ENCODE data around the gene LRRC51.

Gene LRRC51

GRCh38 chr11:72119198-72119597, 38.5 kb downstream of the LRRC51 start:
- no peak overlapping the region for H3K4me3 ChIP-seq (ENCODE audit: low read depth, low read length)
- DNase-seq (ENCODE audit: low read depth), result no peak
- TF ChIP-seq CTCF (conservative IDR thresholded peaks at IDR 0.05; ENCODE audit: low read depth, low read length), result no peak

GRCh38 chr11:72120930-72121329, 40.3 kb downstream of the LRRC51 start:
- H3K4me3 ChIP-seq (ENCODE audit: low read depth, low read length), result no peak overlapping the region
- DNase-seq (ENCODE audit: low read depth), result no peak
- TF ChIP-seq CTCF (conservative IDR thresholded peaks at IDR 0.05; ENCODE audit: low read depth, low read length), result no peak

- DNase-seq (ENCODE audit: low read depth), result no peak
- no peak overlapping the region for H3K4me3 ChIP-seq (ENCODE audit: low read depth, low read length)
- TF ChIP-seq CTCF (conservative IDR thresholded peaks at IDR 0.05; ENCODE audit: low read depth, low read length), result no peak
Observed at GRCh38 chr11:72122607-72123006, 42.0 kb downstream of the LRRC51 start.

GRCh38 chr11:72123117-72123653, 42.5 kb downstream of the LRRC51 start:
- no peak overlapping the region for H3K4me3 ChIP-seq (ENCODE audit: low read depth, low read length)
- no peak for DNase-seq (ENCODE audit: low read depth)
- no peak for TF ChIP-seq CTCF (conservative IDR thresholded peaks at IDR 0.05; ENCODE audit: low read depth, low read length)

GRCh38 chr11:72124046-72124445, 43.4 kb downstream of the LRRC51 start:
- no peak for TF ChIP-seq CTCF (conservative IDR thresholded peaks at IDR 0.05; ENCODE audit: low read depth, low read length)
- DNase-seq (ENCODE audit: low read depth), result no peak
- H3K4me3 ChIP-seq (ENCODE audit: low read depth, low read length), result no peak overlapping the region

GRCh38 chr11:72125956-72126355, 45.3 kb downstream of the LRRC51 start:
- DNase-seq (ENCODE audit: low read depth), result no peak
- H3K4me3 ChIP-seq (ENCODE audit: low read depth, low read length), result no peak overlapping the region
- TF ChIP-seq CTCF (conservative IDR thresholded peaks at IDR 0.05; ENCODE audit: low read depth, low read length), result no peak

- no peak overlapping the region for H3K4me3 ChIP-seq (ENCODE audit: low read depth, low read length)
- DNase-seq (ENCODE audit: low read depth), result no peak
- no peak for TF ChIP-seq CTCF (conservative IDR thresholded peaks at IDR 0.05; ENCODE audit: low read depth, low read length)
Observed at GRCh38 chr11:72127923-72128322, 47.3 kb downstream of the LRRC51 start.
